Measurements from ENCODE around the gene RIBC1. TPM values are rescaled to one million over a fixed set of nuclear protein-coding genes. Genes with fewer than 3 reads are reported as not detected.
"Not testable (repeated sequence)": the region's sequence is repeated elsewhere in the genome, so short reads cannot be mapped to it uniquely, and the experiment has no call there.

The RIBC1 gene
- total RNA-seq, 1 donor from 2014 or later: 0.60 TPM

DNA sequence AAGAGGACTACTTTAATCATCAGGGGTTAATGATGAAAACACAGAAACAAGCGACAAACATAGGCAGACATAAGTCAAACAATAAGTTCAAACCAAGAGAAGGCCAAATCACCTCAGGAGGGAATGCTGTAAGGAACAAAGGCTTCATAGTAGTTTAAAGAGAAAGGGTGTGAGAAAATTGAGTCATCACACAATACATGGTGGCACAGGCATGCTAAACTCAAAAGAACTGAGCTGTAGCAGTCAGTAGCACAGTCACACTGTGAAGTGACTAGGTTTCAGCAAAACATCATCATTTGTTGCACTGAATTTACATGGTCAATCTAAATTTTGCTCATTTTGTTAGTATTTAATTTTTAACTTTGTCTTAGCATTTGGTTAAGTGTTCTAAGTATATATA is 24.5 kb upstream of the RIBC1 start:
- no peak overlapping the region for H3K27ac Mint-ChIP-seq (ENCODE audit: unreplicated experiment)

DNA sequence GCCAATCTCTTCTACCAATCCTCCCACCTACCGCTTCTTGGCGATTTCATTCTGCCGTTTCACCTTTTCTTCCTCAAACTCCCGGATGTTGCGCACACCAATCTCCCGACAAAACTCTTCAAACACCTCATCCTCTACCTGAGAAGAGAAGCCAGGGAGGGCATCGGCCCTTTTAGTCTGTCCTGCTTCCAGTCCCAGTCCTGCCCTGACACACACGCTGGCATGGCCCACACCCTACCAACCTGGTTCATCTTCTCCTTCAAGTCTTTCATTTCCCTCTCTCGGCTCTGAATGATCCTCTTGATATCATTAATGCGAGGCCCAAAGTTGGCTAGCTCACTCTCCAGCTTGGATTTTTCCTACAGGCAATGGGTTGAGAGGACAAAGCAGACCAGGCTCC is 19.1 kb upstream of the RIBC1 start:
- Mint-ChIP-seq H3K36me3 (ENCODE audit: low read depth) (peaks cover 7% of the 10 kb centered on the region), H3K4me1 (ENCODE audit: low read depth) (no peaks in the 10 kb centered on the region), H3K9me3 (ENCODE audit: low read depth) (peaks cover 5% of the 10 kb centered on the region), H3K27ac (ENCODE audit: unreplicated experiment) (no peak overlapping the region), H3K27me3 (ENCODE audit: low read depth) (no peaks in the 10 kb centered on the region), H3K4me3 (ENCODE audit: unreplicated experiment) (no peak overlapping the region)
- peak; percentile 61 for DNase-seq (ENCODE audit: low spot score)
- TF ChIP-seq, protein P1, sequence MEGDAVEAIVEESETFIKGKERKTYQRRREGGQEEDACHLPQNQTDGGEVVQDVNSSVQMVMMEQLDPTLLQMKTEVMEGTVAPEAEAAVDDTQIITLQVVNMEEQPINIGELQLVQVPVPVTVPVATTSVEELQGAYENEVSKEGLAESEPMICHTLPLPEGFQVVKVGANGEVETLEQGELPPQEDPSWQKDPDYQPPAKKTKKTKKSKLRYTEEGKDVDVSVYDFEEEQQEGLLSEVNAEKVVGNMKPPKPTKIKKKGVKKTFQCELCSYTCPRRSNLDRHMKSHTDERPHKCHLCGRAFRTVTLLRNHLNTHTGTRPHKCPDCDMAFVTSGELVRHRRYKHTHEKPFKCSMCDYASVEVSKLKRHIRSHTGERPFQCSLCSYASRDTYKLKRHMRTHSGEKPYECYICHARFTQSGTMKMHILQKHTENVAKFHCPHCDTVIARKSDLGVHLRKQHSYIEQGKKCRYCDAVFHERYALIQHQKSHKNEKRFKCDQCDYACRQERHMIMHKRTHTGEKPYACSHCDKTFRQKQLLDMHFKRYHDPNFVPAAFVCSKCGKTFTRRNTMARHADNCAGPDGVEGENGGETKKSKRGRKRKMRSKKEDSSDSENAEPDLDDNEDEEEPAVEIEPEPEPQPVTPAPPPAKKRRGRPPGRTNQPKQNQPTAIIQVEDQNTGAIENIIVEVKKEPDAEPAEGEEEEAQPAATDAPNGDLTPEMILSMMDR (IDR thresholded peaks at IDR 0.05): no peak

More for the DNA sequence above, 24.5 kb upstream of the RIBC1 start:
- TF ChIP-seq, protein P1 (IDR thresholded peaks at IDR 0.05): no peak
- Mint-ChIP-seq H3K9me3 (ENCODE audit: low read depth) (peaks cover 2% of the 10 kb centered on the region), H3K4me1 (ENCODE audit: low read depth) (no peaks in the 10 kb centered on the region), H3K27me3 (ENCODE audit: low read depth) (no peaks in the 10 kb centered on the region), H3K36me3 (ENCODE audit: low read depth) (peaks cover 3% of the 10 kb centered on the region), H3K4me3 (ENCODE audit: unreplicated experiment) (no peak overlapping the region)
- DNase-seq (ENCODE audit: low spot score): no peak

DNA sequence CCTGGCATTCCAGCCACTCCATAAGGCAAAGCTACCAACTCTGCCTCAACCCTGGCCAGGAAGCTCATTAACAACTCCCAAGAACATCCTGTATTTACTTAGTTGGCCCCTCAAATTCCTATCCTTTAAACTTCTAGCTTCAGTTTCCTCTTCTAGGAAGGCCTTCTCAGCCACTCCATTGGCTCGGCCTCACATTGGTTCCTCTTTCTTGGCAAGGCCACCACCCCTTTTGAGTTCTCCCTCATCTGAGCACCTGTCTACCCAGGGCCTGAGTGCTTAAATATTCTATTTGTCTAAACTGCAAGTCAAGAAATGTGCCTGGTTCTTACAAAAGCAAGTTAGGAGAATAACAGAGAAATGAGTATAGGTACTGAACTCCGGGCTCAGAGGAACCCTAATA is 10.2 kb upstream of the RIBC1 start:
- DNase-seq (ENCODE audit: low spot score): no peak
- H3K36me3 Mint-ChIP-seq (ENCODE audit: low read depth): peaks cover 8% of the 10 kb centered on the region
- TF ChIP-seq, protein P1 (IDR thresholded peaks at IDR 0.05): no peak
- no peaks in the 10 kb centered on the region for H3K4me1 Mint-ChIP-seq (ENCODE audit: low read depth)
- no peaks in the 10 kb centered on the region for H3K9me3 Mint-ChIP-seq (ENCODE audit: low read depth)
- H3K27ac Mint-ChIP-seq (ENCODE audit: unreplicated experiment): no peak overlapping the region
- no peak overlapping the region for H3K4me3 Mint-ChIP-seq (ENCODE audit: unreplicated experiment)
- no peaks in the 10 kb centered on the region for H3K27me3 Mint-ChIP-seq (ENCODE audit: low read depth)

DNA sequence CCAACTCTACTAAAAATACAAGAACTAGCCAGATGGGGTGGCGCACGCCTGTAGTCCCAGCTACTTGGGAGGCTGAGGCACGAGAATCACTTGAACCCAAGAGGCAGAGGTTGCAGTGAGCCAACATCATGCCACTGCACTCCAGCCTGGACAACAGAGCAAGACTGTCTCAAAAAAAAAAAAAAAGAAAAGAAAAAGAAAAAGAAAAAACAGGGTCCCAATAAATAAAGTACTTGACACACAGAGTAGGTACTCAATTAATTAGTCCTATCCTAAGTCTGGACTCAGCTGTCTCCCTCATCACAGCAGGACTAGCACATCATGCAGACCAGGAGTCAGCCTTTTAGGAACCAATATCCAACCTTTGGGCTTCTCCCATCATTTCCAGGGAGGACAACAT is 2.3 kb upstream of the RIBC1 start:
- H3K4me3 Mint-ChIP-seq (ENCODE audit: unreplicated experiment); H3K27ac Mint-ChIP-seq (ENCODE audit: unreplicated experiment); DNase-seq (ENCODE audit: low spot score); H3K36me3 Mint-ChIP-seq (ENCODE audit: low read depth); H3K27me3 Mint-ChIP-seq (ENCODE audit: low read depth); H3K9me3 Mint-ChIP-seq (ENCODE audit: low read depth): not testable (repeated sequence)
- peaks cover 19% of the 10 kb centered on the region for H3K4me1 Mint-ChIP-seq (ENCODE audit: low read depth)

GRCh38 chrX:53421125-53421524 is 1.5 kb upstream of the RIBC1 start:
- Mint-ChIP-seq H3K9me3 (ENCODE audit: low read depth) (peaks cover 6% of the 10 kb centered on the region), H3K4me3 (ENCODE audit: unreplicated experiment) (peak overlapping the region; percentile 99), H3K4me1 (ENCODE audit: low read depth) (peaks cover 19% of the 10 kb centered on the region), H3K27me3 (ENCODE audit: low read depth) (no peaks in the 10 kb centered on the region), H3K27ac (ENCODE audit: unreplicated experiment) (no peak overlapping the region), H3K36me3 (ENCODE audit: low read depth) (no peaks in the 10 kb centered on the region)
- TF ChIP-seq, protein P1 (IDR thresholded peaks at IDR 0.05): no peak
- DNase-seq (ENCODE audit: low spot score): no peak

DNA sequence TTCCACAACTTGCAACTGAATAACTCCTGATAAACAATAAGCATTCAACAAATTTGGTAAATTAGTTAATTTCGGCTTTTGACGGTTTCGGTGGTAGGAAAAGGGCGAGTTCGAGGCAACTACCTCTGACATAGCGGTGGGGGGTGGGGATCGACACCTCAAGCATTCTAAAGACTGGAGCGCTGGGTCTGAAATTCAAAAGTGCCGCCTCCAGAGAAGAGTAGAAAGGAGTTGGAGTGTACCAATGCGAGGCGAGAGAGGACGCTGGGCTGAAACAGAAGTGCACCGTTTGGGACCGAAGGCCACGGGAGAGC is 944 bp upstream of the RIBC1 start:
- Mint-ChIP-seq H3K27ac (ENCODE audit: unreplicated experiment) (peak overlapping the region; percentile 99), H3K9me3 (ENCODE audit: low read depth) (peaks cover 6% of the 10 kb centered on the region)
- no peak for DNase-seq (ENCODE audit: low spot score)

More for the DNA sequence above, 944 bp upstream of the RIBC1 start:
- H3K4me3 Mint-ChIP-seq (ENCODE audit: unreplicated experiment): peak overlapping the region; percentile 99
- TF ChIP-seq, protein P1 (IDR thresholded peaks at IDR 0.05): no peak
- H3K36me3 Mint-ChIP-seq (ENCODE audit: low read depth): no peaks in the 10 kb centered on the region
- H3K4me1 Mint-ChIP-seq (ENCODE audit: low read depth): peaks cover 19% of the 10 kb centered on the region
- no peaks in the 10 kb centered on the region for H3K27me3 Mint-ChIP-seq (ENCODE audit: low read depth)

Data from chondrocyte (in vitro differentiated cells).